ENCODE results near the gene ZNF74. TPM values are rescaled to one million over a fixed set of nuclear protein-coding genes. Genes with fewer than 3 reads are reported as not detected.
A peak's percentile ranks its signal among the peaks of the same experiment; 100 is the strongest.
"Not testable (repeated sequence)": the region's sequence is repeated elsewhere in the genome, so short reads cannot be mapped to it uniquely, and the experiment has no call there.

The ZNF74 gene
- total RNA-seq (2014; rRNA removed; shearing (Covaris generic)): 18.6 and 22.2 TPM in 2 replicates

GRCh38 chr22:20393705-20394476, at the start of gene ZNF74:
ZNF74 (plus strand) TSS chr22:20394151; CDS start chr22:20394629, 478 bp downstream.
- peak; percentile 96 for DNase-seq (ENCODE audit: low spot score)

DNA sequence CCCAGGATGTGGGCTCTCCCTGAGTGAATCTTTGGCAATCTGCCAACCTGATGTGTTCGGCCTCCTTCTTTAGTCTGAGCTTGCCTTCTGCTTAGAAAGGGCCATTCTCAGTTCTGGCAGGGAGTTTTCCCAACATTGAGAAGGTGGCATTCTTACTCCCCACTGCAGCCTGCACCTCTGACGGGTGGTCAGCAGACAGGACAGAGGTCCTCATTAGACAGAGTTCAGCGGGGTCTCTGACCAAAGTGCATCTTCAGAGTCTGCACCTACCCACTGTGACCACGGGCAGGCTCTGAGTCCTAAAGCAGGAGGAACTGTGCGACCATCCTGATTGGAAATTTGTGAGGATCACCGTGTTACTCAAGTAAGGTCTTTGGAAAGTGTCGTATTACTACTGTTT, 47.4 kb upstream of the ZNF74 start:
- DNase-seq (ENCODE audit: low spot score): not testable (repeated sequence)

GRCh38 chr22:20352536-20352935, 41.4 kb upstream of the ZNF74 start:
- not testable (repeated sequence) for DNase-seq (ENCODE audit: low spot score)

DNA sequence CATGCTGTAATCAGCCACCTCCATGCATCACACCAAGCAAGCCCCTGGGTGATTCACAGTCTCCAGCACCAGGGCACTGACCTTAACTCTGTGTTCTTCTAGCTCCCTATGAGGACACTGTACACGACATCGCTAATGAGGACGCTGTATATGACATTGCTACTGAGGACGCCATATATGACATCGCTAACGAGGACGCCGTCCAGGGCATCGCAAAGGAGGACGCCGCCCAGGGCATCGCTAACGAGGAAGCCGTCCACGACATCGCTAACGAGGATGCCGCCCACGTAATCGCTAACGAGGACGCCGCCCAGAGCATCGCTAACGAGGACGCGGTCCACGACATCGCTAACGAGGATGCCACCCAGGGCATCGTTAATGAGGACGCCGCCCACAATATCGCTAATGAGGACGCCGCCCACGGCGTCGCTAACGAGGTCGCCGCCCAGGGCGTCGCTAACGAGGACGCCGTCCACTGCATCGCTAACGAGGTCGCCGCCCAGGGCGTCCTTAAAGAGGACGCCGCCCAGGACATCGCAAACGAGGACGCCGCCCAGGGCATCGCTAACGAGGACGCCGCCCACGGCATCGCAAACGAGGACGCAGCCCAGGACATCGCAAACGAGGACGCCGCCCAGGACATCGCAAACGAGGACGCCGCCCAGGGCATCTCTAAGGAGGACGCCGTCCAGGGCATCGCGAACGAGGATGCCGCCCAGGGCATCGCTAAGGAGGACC, 39.5 kb upstream of the ZNF74 start:
- no peak for DNase-seq (ENCODE audit: low spot score)

GRCh38 chr22:20355939-20356636, 37.9 kb upstream of the ZNF74 start:
- DNase-seq (ENCODE audit: low spot score): not testable (repeated sequence)

DNA sequence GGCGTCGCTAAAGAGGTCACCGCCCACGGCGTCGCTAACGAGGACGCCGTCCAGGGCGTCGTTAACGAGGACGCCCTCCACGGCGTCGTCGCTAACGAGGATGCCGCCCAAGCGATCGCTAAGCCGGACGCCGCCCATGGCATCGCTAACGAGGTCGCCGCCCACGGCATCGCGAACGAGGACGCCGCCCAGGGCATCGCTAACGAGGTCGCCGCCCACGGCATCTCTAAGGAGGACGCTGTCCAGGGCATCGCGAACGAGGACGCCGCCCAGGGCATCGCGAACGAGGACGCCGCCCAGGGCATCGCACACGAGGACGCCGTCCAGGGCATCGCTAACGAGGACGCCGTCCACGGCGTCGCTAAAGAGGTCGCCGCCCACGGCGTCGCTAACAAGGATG, 37.0 kb upstream of the ZNF74 start:
- not testable (repeated sequence) for DNase-seq (ENCODE audit: low spot score)

DNA sequence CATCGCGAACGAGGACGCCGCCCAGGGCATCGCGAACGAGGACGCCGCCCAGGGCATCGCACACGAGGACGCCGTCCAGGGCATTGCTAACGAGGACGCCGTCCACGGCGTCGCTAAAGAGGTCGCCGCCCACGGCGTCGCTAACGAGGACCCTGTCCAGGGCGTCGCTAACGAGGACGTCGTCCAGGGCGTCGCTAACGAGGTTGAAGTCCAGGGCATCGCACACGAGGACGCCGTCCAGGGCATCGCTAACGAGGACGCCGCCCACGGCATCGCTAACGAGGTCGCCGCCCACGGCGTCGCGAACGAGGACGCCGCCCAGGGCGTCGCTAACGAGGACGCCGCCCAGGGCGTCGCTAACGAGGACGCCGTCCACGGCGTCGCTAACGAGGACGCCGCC, 36.0 kb upstream of the ZNF74 start:
- not testable (repeated sequence) for DNase-seq (ENCODE audit: low spot score)

DNA sequence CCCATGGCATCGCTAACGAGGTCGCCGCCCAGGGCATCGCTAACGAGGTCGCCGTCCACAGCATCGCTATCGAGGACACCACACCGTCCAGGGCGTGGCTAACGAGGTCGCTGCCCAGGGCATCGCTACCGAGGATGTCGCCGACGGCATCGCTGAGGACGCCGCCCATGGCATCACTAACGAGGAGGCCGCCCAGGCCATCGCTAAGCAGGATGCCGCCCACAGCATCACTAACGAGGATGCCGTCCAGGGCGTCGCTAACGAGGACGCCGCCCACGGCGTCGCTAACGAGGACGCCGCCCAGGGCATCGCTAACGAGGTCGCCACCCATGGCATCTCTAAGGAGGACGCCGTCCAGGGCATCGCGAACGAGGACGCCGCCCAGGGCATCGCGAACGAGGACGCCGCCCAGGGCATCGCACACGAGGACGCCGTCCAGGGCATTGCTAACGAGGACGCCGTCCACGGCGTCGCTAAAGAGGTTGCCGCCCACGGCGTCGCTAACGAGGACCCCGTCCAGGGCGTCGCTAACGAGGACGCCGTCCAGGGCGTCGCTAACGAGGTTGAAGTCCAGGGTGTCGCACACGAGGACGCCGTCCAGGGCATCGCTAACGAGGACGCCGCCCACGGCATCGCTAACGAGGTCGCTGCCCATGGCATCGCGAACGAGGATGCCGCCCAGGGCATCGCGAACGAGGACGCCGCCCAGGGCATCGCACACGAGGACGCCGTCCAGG, 35.3 kb upstream of the ZNF74 start:
- DNase-seq (ENCODE audit: low spot score): not testable (repeated sequence)

- DNase-seq (ENCODE audit: low spot score): not testable (repeated sequence)
Measured at GRCh38 chr22:20360261-20360660, 33.7 kb upstream of the ZNF74 start.

DNA sequence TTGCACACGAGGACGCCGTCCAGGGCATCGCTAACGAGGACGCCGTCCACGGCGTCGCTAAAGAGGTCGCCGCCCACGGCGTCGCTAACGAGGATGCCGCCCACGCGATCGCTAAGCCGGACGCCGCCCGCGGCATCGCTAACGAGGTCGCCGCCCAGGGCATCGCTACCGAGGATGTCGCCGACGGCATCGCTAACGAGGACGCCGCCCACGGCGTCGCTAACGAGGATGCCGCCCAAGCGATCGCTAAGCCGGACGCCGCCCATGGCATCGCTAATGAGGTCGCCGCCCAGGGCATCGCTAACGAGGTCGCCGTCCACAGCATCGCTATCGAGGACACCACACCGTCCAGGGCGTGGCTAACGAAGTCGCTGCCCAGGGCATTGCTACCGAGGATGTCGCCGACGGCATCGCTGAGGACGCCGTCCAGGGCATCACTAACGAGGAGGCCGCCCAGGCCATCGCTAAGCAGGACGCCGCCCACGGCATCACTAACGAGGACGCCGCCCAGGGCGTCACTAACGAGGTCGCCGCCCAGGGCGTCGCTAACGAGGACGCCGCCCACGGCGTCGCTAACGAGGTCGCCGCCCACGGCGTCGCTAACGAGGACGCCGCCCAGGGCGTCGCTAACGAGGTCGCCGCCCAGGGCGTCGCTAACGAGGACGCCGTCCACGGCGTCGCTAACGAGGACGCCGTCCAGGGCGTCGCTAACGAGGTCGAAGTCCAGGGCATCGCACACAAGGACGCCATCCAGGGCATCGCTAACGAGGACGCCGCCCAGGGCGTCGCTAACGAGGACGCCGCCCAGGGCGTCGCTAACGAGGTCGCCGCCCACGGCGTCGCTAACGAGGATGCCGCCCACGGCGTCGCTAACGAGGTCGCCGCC, 32.8 kb upstream of the ZNF74 start:
- not testable (repeated sequence) for DNase-seq (ENCODE audit: low spot score)

DNA sequence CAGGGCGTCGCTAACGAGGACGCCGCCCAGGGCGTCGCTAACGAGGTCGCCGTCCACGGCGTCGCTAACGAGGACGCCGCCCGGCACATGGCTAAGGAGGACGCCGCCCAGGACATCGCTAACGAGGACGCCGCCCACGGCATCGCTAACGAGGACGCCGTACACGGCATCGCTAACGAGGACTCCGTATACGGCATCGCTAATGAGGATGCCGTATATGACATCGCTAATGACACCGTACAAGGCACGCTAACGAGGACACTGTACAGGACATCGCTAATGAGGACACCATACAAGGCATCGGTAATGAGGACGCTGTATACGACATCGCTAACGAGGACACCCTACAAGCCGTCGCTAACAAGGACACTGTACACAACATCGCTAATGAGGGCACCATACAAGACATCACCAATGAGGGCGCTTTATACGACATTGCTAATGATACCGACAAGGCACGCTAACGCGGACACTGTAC, 32.2 kb upstream of the ZNF74 start:
- DNase-seq (ENCODE audit: low spot score): not testable (repeated sequence)

GRCh38 chr22:20362403-20362802, 31.5 kb upstream of the ZNF74 start:
- not testable (repeated sequence) for DNase-seq (ENCODE audit: low spot score)

DNA sequence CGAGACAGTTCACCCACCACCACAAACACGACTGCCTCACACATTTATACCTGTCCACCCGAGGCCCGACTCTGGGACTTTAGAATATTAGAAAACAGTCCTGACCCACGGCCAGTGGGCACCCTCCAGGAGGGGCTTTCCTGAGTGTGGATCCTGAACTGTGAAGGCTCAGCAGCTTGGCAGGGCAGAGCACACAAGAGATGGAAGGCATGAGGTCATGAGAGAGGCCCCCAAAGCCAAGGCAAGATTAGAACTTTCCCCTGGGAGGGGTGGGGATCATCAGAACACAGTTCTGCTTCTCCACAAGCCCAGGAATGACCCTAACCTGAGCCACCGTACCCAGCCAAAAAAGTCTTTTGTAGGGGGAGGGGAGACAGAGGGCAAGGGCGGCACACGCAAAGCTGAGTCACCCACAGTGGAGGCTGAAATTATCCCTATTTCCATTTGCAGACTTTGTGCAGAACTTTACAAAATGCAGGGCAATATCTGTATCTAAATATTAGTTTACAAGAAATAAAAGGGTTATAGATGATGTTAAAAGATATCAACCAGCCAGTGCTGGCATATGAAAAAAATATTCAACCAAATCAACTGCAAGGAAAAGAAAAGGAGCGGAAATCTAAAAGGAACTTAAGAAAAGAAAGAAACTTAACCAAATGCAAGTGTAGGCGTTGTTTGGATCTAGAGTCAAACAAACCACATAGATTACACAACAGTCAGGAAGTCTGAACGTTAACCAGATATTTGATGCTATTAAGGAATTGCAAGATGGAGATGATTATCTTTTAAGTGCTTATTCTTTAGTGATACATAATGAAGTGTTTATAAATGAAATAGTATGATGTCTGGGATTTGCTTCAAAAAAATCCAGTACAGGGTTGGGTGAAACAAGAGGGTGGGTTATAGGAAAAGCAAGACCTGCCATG, 29.4 kb upstream of the ZNF74 start:
- DNase-seq (ENCODE audit: low spot score): not testable (repeated sequence)

DNA sequence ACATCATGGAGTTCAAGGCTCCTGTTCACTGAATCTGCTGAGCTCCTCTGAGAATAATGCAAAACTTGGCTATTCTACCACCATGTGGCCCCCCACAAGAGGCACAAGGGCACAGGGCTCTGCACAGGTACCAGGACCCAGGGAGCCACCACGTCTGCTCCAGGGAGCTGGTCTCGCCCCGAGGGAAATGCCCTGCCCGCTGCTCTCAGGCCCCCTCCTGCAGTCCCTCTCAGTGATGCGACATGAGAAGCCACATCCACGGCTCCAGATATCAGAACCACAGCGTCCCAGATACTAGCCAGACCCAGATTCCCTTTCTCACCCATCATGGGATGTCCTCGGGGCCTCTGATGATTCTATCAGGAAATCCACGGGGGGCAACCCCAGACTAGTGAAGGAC, 27.1 kb upstream of the ZNF74 start:
- DNase-seq (ENCODE audit: low spot score): not testable (repeated sequence)

- DNase-seq (ENCODE audit: low spot score): not testable (repeated sequence)
Measured at GRCh38 chr22:20368875-20369274, 25.1 kb upstream of the ZNF74 start.

DNA sequence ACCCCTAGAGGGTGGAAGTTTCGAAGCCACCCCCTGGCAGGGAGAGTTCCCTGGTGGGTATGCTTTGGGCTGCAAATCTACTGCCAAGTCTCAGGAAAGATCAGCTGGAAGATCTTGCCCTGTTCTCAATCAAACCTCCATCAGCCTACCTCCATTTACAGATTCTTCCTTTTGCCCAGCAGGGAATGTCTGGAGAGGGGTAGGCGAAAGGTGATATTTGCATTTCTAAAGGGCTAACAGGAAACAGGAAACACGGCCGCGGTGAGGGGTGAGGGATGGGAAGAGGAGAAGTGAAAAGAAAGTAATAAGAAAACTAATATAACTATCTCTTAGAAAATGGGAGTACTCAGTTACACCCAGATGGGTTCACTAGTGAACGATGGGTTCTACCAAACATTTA, 22.3 kb upstream of the ZNF74 start:
- not testable (repeated sequence) for DNase-seq (ENCODE audit: low spot score)

- not testable (repeated sequence) for DNase-seq (ENCODE audit: low spot score)
Measured at GRCh38 chr22:20372406-20372854, 21.5 kb upstream of the ZNF74 start.

GRCh38 chr22:20373195-20373706, 20.7 kb upstream of the ZNF74 start:
- not testable (repeated sequence) for DNase-seq (ENCODE audit: low spot score)

DNA sequence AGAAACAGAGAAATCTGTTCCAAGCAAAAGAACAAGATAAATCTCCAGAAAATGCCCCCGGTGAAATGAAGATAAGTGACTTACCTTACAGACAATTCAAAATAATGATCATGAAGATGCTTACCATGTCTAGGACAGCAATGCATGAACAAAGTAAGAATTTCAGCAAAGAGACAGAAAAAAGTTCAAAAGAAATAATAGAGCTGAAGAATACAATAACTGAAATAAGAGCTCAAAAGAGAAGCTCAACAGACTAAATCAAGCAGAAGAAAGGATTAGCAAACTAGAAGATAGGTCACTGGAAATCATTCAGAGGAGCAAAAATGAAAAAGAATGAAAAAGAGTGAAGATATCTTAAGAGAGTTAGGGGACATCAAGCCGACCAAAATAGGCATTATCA, 19.8 kb upstream of the ZNF74 start:
- DNase-seq (ENCODE audit: low spot score): not testable (repeated sequence)

Data from HT-29 (cell line).